GM23248 (cell line): ENCODE results near the gene MYRF. TPM values are rescaled to one million over a fixed set of nuclear protein-coding genes. Genes with fewer than 3 reads are reported as not detected.

Source experiments
- DNase-seq: peaks from one replicate; pipeline ENCODE4 v3.0.0-alpha.2; 2015
- H2AFZ ChIP-seq: fragments of 200-600 bp; sonication (generic); 2 replicates; pipeline ENCODE4 v1.6.1; 2016; ENCODE audit warnings: antibody characterized with exemption
- H3F3A ChIP-seq: fragments of 200-600 bp; sonication (generic); 2 replicates; pipeline ENCODE4 v1.6.1; 2016; ENCODE audit warnings: mild to moderate bottlenecking, antibody characterized with exemption, mixed run types; ENCODE audit not compliant: insufficient read depth
- H3K27ac ChIP-seq: fragments of 200-600 bp; sonication (generic); 2 replicates; pipeline ENCODE4 v1.5.1; 2016; ENCODE audit warnings: mild to moderate bottlenecking
- H3K27me3 ChIP-seq: fragments of 200-600 bp; sonication (generic); replicated peaks from 2 replicates; pipeline ENCODE4 v1.6.1; 2016; ENCODE audit warnings: mild to moderate bottlenecking; ENCODE audit not compliant: insufficient read depth
- H3K36me3 ChIP-seq: fragments of 200-600 bp; sonication (generic); 2 replicates; pipeline ENCODE4 v1.6.1; 2016; ENCODE audit warnings: low read depth, mild to moderate bottlenecking
- H3K4me1 ChIP-seq: fragments of 200-600 bp; sonication (generic); 2 replicates; pipeline ENCODE4 v1.6.1; 2016; ENCODE audit warnings: mild to moderate bottlenecking; ENCODE audit not compliant: insufficient read depth
- H3K4me2 ChIP-seq: fragments of 200-600 bp; sonication (generic); one replicate; pipeline ENCODE4 v1.6.1; 2016; ENCODE audit warnings: mild to moderate bottlenecking; ENCODE audit not compliant: unreplicated experiment
- H3K4me3 ChIP-seq: fragments of 200-600 bp; sonication (generic); 2 replicates; pipeline ENCODE4 v1.5.1; 2016; ENCODE audit warnings: mild to moderate bottlenecking
- H3K79me2 ChIP-seq: fragments of 200-600 bp; sonication (generic); 2 replicates; pipeline ENCODE4 v1.6.1; 2016; ENCODE audit warnings: mild to moderate bottlenecking; ENCODE audit not compliant: insufficient read depth
- H3K9ac ChIP-seq: fragments of 200-600 bp; sonication (generic); 2 replicates; pipeline ENCODE4 v1.6.1; 2016; ENCODE audit warnings: mild to moderate bottlenecking
- H3K9me2 ChIP-seq: fragments of 200-600 bp; sonication (generic); 2 replicates; pipeline ENCODE4 v1.6.1; 2016; ENCODE audit warnings: mixed run types, mild to moderate bottlenecking, moderate library complexity; ENCODE audit not compliant: insufficient read depth
- H3K9me3 ChIP-seq: fragments of 200-600 bp; sonication (generic); one replicate; pipeline ENCODE4 v1.6.1; 2017; ENCODE audit warnings: low read depth
- H4K20me1 ChIP-seq: fragments of 200-600 bp; sonication (generic); 2 replicates; pipeline ENCODE4 v1.6.0; 2016; ENCODE audit not compliant: insufficient read depth
- EZH2 ChIP-seq: fragments of 200-600 bp; sonication (generic); IDR thresholded peaks from 2 replicates; pipeline ENCODE4 v1.6.1; 2018; ENCODE audit warnings: antibody characterized with exemption, mild to moderate bottlenecking; ENCODE audit not compliant: insufficient read depth, poor library complexity, severe bottlenecking
- EZH2phosphoT487 ChIP-seq: fragments of 200-600 bp; sonication (generic); IDR thresholded peaks from 2 replicates; pipeline ENCODE4 v1.6.1; 2018; ENCODE audit warnings: antibody characterized with exemption, moderate library complexity, mild to moderate bottlenecking, low read depth; ENCODE audit not compliant: insufficient read depth
- WGBS, 2 experiments: methylation state at CpG; one replicate each; pipeline ENCODE4 v1.1.6; 2015 to 2017; ENCODE audit warnings: low lambda C conversion rate in 2 of 2, low coverage in 1 of 2; ENCODE audit errors: missing lambda C conversion rate in 2 of 2; 5-methylcytosine and 5-hydroxymethylcytosine counted together
- in situ Hi-C: fragments of 300-500 bp; cut with MboI; formaldehyde crosslinking; loops from 2 replicates; pipeline ENCODE4 v1.15.0; 2020
- polyA plus RNA-seq: library from polyadenylated mRNA; unstranded; fragments of >200 nt; fragmentation: Nextera tagmentation; extraction: Ambion mirVana; gene quantifications from 2 replicates; pipeline ENCODE4 v1.2.1, GENCODE V29; 2016
- total RNA-seq: library from RNA; depleted of rRNA; stranded (reverse); fragments of >200 nt; shearing (Covaris generic); gene quantifications from 2 replicates; pipeline ENCODE4 v1.2.3, GENCODE V29; 2014

MYRF gene
- total and polyA plus RNA-seq, 2 experiments from 2014 or later: 0.05 TPM; not detected in 1

GRCh38 chr11:61735391-61735790 lies 17.0 kb upstream of the MYRF start:
- no peaks in the 10 kb centered on the region for H3K9me3 ChIP-seq

DNA sequence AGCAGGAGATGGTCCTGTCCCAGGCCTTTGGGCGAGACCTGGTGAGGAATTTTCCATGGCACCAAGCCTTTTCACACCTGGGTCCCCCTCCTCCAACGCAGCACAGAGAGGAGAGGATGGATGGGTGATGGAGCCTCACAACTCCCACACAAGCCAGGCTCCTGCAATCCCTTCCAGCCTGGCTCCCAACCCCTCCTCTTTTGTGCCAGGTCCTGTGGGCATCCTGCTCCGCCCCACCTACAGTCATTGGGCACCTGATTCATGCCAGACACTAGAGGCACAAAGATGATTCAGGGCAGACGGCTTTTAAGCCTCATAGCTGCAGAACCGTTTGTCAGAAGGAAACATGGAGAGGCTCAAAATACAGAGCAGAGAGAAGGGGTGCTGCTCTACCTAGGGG lies 16.1 kb upstream of the MYRF start:
- in situ Hi-C loops: no loop called here

More at GRCh38 chr11:61735391-61735790, 17.0 kb upstream of the MYRF start:
- Histone ChIP-seq H3K4me2 (no peak overlapping the region), H3K79me2 (no peaks in the 10 kb centered on the region), H3K36me3 (no peaks in the 10 kb centered on the region), H4K20me1 (no peaks in the 10 kb centered on the region), H3K9ac (no peak overlapping the region), H2AFZ (no peak overlapping the region), H3K4me1 (peaks cover 18% of the 10 kb centered on the region), H3K9me2 (no peaks in the 10 kb centered on the region), H3K4me3 (no peak overlapping the region), H3K27ac (no peak overlapping the region), H3K27me3 (no peaks in the 10 kb centered on the region), H3F3A (0 out of 2 replicates have a peak, but pooled peaks cover 3% of the 10 kb centered on the region)
- in situ Hi-C loops: no loop called here
- TF ChIP-seq EZH2phosphoT487 (no peak), EZH2 (no peak)
- 88 to 89% methylated on average over 15 to 16 of the region's 17 CpGs for WGBS, 2 experiments
- DNase-seq: no peak

DNA sequence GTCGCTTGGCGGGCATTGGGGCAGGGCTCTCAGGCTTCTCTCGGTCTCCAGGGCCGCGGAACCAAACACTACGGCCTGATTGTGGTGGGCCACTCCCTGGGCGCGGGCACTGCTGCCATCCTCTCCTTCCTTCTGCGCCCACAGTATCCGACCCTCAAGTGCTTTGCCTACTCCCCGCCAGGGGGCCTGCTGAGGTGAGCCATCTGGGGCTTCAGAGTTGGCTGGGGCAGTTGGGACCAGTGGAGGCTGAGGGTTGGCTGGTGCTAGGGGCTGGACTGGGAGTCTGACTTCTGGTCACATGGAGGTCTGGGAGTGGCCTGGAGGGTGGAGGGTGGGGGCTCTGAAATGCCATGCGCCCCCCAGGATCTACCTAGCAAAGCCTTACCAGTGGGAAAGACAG lies 15.3 kb upstream of the MYRF start:
- in situ Hi-C loops: no loop called here
- DNase-seq: no peak
- TF ChIP-seq EZH2: no peak
- TF ChIP-seq EZH2phosphoT487: no peak
- Histone ChIP-seq H3K9ac (no peak overlapping the region), H3K4me3 (no peak overlapping the region), H3K79me2 (no peaks in the 10 kb centered on the region), H3K27ac (no peak overlapping the region), H3K36me3 (no peaks in the 10 kb centered on the region), H3K4me2 (no peak overlapping the region), H3K9me3 (no peaks in the 10 kb centered on the region), H3F3A (0 out of 2 replicates have a peak, but pooled peaks cover 3% of the 10 kb centered on the region), H3K27me3 (no peaks in the 10 kb centered on the region), H4K20me1 (no peaks in the 10 kb centered on the region), H3K4me1 (peaks cover 10% of the 10 kb centered on the region), H2AFZ (no peak overlapping the region), H3K9me2 (no peaks in the 10 kb centered on the region)
- 93% methylated on average over 12 of the region's 12 CpGs for WGBS, 2 experiments

More for the DNA sequence above, 16.1 kb upstream of the MYRF start:
- Histone ChIP-seq H3K9me3 (no peaks in the 10 kb centered on the region), H3K4me3 (no peak overlapping the region), H3K9me2 (no peaks in the 10 kb centered on the region), H4K20me1 (no peaks in the 10 kb centered on the region), H3K4me1 (peaks cover 18% of the 10 kb centered on the region), H3F3A (0 out of 2 replicates have a peak, but pooled peaks cover 3% of the 10 kb centered on the region), H3K27me3 (no peaks in the 10 kb centered on the region), H3K79me2 (no peaks in the 10 kb centered on the region), H3K9ac (no peak overlapping the region), H3K4me2 (no peak overlapping the region), H3K27ac (no peak overlapping the region), H3K36me3 (no peaks in the 10 kb centered on the region), H2AFZ (no peak overlapping the region)
- WGBS, 2 experiments: 91 to 95% methylated on average over 5 of the region's 5 CpGs
- TF ChIP-seq EZH2 (no peak), EZH2phosphoT487 (no peak)
- DNase-seq: no peak

- Histone ChIP-seq H3K9me2 (no peaks in the 10 kb centered on the region), H3K9me3 (no peaks in the 10 kb centered on the region), H2AFZ (no peak overlapping the region), H3K79me2 (no peaks in the 10 kb centered on the region), H3F3A (0 out of 2 replicates have a peak, but pooled peaks cover 3% of the 10 kb centered on the region), H4K20me1 (no peaks in the 10 kb centered on the region), H3K4me2 (no peak overlapping the region), H3K27ac (no peak overlapping the region), H3K4me1 (peaks cover 5% of the 10 kb centered on the region), H3K4me3 (no peak overlapping the region), H3K27me3 (no peaks in the 10 kb centered on the region), H3K36me3 (no peaks in the 10 kb centered on the region), H3K9ac (no peak overlapping the region)
- 86 to 90% methylated on average over 21 to 23 of the region's 23 CpGs for WGBS, 2 experiments
- TF ChIP-seq EZH2 (no peak), EZH2phosphoT487 (no peak)
- DNase-seq: no peak
- in situ Hi-C loops: no loop called here
Measured at GRCh38 chr11:61737636-61738386, 14.6 kb upstream of the MYRF start.
